ENCODE measurements around the gene DYNC1H1. TPM values are rescaled to one million over a fixed set of nuclear protein-coding genes. Genes with fewer than 3 reads are reported as not detected.
A peak's percentile ranks its signal among the peaks of the same experiment; 100 is the strongest.

Gene DYNC1H1
- total and polyA plus RNA-seq, 2 donors (not counting 1 experiment from before 2014, with no cell fraction given), result 128 to 677 TPM

DNA sequence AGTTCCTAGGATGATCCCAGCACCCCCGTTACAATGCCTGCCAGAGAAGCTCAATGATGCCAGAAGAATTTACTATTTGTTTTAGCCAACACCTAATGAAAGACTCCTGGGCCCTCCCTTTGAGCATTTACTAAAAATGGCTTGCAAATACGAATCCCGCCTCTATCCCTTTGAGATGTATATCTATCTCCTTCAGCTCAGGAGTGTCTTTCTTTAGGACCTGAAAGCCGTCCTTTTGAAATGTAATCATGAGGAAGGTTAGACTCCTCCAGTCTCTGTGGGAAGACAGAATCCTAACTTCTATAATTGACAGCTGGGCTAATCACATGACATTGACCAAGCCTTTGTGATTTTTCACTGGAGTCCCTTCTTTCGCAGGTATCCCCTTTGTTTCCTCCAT lies 19.2 kb upstream of the DYNC1H1 start:
- DNase-seq (ENCODE audit: low read depth in 2 of 2), result no peak
- H3K9me3 ChIP-seq (ENCODE audit: control insufficient read depth, insufficient read depth, low read depth, low read length), result no peaks in the 10 kb centered on the region
- H3K4me3 ChIP-seq (replicated peaks in 1 of 4; ENCODE audit: control extremely low read depth in 1 of 4, insufficient read depth in 1 of 4, low read depth in 3 of 4, low read length in 4 of 4), result no peak overlapping the region
- TF ChIP-seq EZH2 (IDR thresholded peaks at IDR 0.05; ENCODE audit: low read length, missing control alignments), result no peak
- TF ChIP-seq, protein P1, sequence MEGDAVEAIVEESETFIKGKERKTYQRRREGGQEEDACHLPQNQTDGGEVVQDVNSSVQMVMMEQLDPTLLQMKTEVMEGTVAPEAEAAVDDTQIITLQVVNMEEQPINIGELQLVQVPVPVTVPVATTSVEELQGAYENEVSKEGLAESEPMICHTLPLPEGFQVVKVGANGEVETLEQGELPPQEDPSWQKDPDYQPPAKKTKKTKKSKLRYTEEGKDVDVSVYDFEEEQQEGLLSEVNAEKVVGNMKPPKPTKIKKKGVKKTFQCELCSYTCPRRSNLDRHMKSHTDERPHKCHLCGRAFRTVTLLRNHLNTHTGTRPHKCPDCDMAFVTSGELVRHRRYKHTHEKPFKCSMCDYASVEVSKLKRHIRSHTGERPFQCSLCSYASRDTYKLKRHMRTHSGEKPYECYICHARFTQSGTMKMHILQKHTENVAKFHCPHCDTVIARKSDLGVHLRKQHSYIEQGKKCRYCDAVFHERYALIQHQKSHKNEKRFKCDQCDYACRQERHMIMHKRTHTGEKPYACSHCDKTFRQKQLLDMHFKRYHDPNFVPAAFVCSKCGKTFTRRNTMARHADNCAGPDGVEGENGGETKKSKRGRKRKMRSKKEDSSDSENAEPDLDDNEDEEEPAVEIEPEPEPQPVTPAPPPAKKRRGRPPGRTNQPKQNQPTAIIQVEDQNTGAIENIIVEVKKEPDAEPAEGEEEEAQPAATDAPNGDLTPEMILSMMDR (conservative IDR thresholded peaks at IDR 0.05 in 1 of 2, IDR thresholded peaks at IDR 0.05 in 1 of 2; ENCODE audit: low read depth in 1 of 2, low read length in 2 of 2), result no peak
- H3K27me3 ChIP-seq (ENCODE audit: control insufficient read depth, insufficient read depth, low read length), result peaks cover 11% of the 10 kb centered on the region
- H3K4me1 ChIP-seq (ENCODE audit: control insufficient read depth, extremely low read depth, insufficient read depth, low read length), result peaks cover 9% of the 10 kb centered on the region
- H3K79me2 ChIP-seq (ENCODE audit: control insufficient read depth, insufficient read depth, low read length), result peaks cover 11% of the 10 kb centered on the region
- H3K36me3 ChIP-seq (ENCODE audit: control insufficient read depth, insufficient read depth, low read length), result no peaks in the 10 kb centered on the region
- no peak overlapping the region for H3K9ac ChIP-seq (ENCODE audit: insufficient read depth, low read length)
- no peak overlapping the region for H3K4me2 ChIP-seq (ENCODE audit: extremely low read depth, insufficient read depth, low read length)
- H4K20me1 ChIP-seq (ENCODE audit: control insufficient read depth, extremely low read depth, insufficient read depth, low read length), result no peaks in the 10 kb centered on the region
- H3K27ac ChIP-seq (ENCODE audit: insufficient read depth, low read length), result no peak overlapping the region
- no peak overlapping the region for H2AFZ ChIP-seq (ENCODE audit: low read length)

GRCh38 chr14:101947577-101947903 lies 16.8 kb upstream of the DYNC1H1 start:
- Histone ChIP-seq H3K4me1 (ENCODE audit: control insufficient read depth, extremely low read depth, insufficient read depth, low read length) (peaks cover 9% of the 10 kb centered on the region), H2AFZ (ENCODE audit: low read length) (peak overlapping the region; percentile 45), H3K4me3 (replicated peaks in 1 of 4; ENCODE audit: control extremely low read depth in 1 of 4, insufficient read depth in 1 of 4, low read depth in 3 of 4, low read length in 4 of 4) (peak overlapping the region; percentile 70 to 92 (median 85)), H3K79me2 (ENCODE audit: control insufficient read depth, insufficient read depth, low read length) (peaks cover 11% of the 10 kb centered on the region), H3K9me3 (ENCODE audit: control insufficient read depth, insufficient read depth, low read depth, low read length) (no peaks in the 10 kb centered on the region), H4K20me1 (ENCODE audit: control insufficient read depth, extremely low read depth, insufficient read depth, low read length) (no peaks in the 10 kb centered on the region), H3K4me2 (ENCODE audit: extremely low read depth, insufficient read depth, low read length) (peak overlapping the region; percentile 90), H3K36me3 (ENCODE audit: control insufficient read depth, insufficient read depth, low read length) (no peaks in the 10 kb centered on the region), H3K27ac (ENCODE audit: insufficient read depth, low read length) (peak overlapping the region; percentile 99), H3K27me3 (ENCODE audit: control insufficient read depth, insufficient read depth, low read length) (peaks cover 11% of the 10 kb centered on the region), H3K9ac (ENCODE audit: insufficient read depth, low read length) (peak overlapping the region; percentile 98)
- DNase-seq (ENCODE audit: low read depth in 2 of 2), result no peak
- TF ChIP-seq, protein P1 (conservative IDR thresholded peaks at IDR 0.05 in 1 of 2, IDR thresholded peaks at IDR 0.05 in 1 of 2; ENCODE audit: low read depth in 1 of 2, low read length in 2 of 2), result no peak
- TF ChIP-seq EZH2 (IDR thresholded peaks at IDR 0.05; ENCODE audit: low read length, missing control alignments), result no peak

GRCh38 chr14:101947904-101948665 lies 16.3 kb upstream of the DYNC1H1 start:
- Histone ChIP-seq H3K4me1 (ENCODE audit: control insufficient read depth, extremely low read depth, insufficient read depth, low read length) (peaks cover 9% of the 10 kb centered on the region), H3K36me3 (ENCODE audit: control insufficient read depth, insufficient read depth, low read length) (no peaks in the 10 kb centered on the region), H3K9me3 (ENCODE audit: control insufficient read depth, insufficient read depth, low read depth, low read length) (no peaks in the 10 kb centered on the region), H3K4me2 (ENCODE audit: extremely low read depth, insufficient read depth, low read length) (peak overlapping the region; percentile 100), H3K27me3 (ENCODE audit: control insufficient read depth, insufficient read depth, low read length) (peaks cover 8% of the 10 kb centered on the region), H3K79me2 (ENCODE audit: control insufficient read depth, insufficient read depth, low read length) (peaks cover 11% of the 10 kb centered on the region), H4K20me1 (ENCODE audit: control insufficient read depth, extremely low read depth, insufficient read depth, low read length) (no peaks in the 10 kb centered on the region), H2AFZ (ENCODE audit: low read length) (peak overlapping the region; percentile 94), H3K9ac (ENCODE audit: insufficient read depth, low read length) (peak overlapping the region; percentile 98), H3K27ac (ENCODE audit: insufficient read depth, low read length) (peak overlapping the region; percentile 99), H3K4me3 (replicated peaks in 1 of 4; ENCODE audit: control extremely low read depth in 1 of 4, insufficient read depth in 1 of 4, low read depth in 3 of 4, low read length in 4 of 4) (peak overlapping the region; percentile 95 to 96 (median 95))
- TF ChIP-seq, protein P1 (conservative IDR thresholded peaks at IDR 0.05 in 1 of 2, IDR thresholded peaks at IDR 0.05 in 1 of 2; ENCODE audit: low read depth in 1 of 2, low read length in 2 of 2), result no peak
- no peak for TF ChIP-seq EZH2 (IDR thresholded peaks at IDR 0.05; ENCODE audit: low read length, missing control alignments)
- peak; percentile 100 for DNase-seq (ENCODE audit: low read depth in 2 of 2)

Measured in fibroblast of lung (primary cell).